Adrenal gland (tissue), 12 donors: ENCODE data around the gene KDM4C. TPM values are rescaled to one million over a fixed set of nuclear protein-coding genes. Genes with fewer than 3 reads are reported as not detected.

Experiments used
- DNase-seq, 7 donors: peaks; one replicate each; pipeline ENCODE4 v3.0.0-alpha.2; 2019 to 2020
- H3K27ac ChIP-seq, 5 donors: fragments of 200-600 bp; sonication (generic) in 4 of 5; 1 replicate in 3 of 5; 2 replicates in 2 of 5; pipeline versions ENCODE4 v1.5.1 to v1.8.0; 2016 to 2020; ENCODE audit warnings: mild to moderate bottlenecking in 1 of 5
- H3K27me3 ChIP-seq: fragments of 200-600 bp; 2 replicates; pipeline ENCODE4 v1.8.0; 2021
- H3K36me3 ChIP-seq, 2 donors: fragments of 200-600 bp; replicated peaks in 1 of 2; 1 replicate in 1 of 2; 2 replicates in 1 of 2; pipeline versions ENCODE4 v1.5.1 to v1.8.0; 2018 to 2022
- H3K4me1 ChIP-seq, 2 donors: fragments of 200-600 bp; replicated peaks in 1 of 2; 1 replicate in 1 of 2; 2 replicates in 1 of 2; pipeline versions ENCODE4 v1.5.1 to v1.8.0; 2018 to 2021
- H3K4me3 ChIP-seq, 4 donors: fragments of 200-600 bp; sonication (generic) in 3 of 4; one replicate each; pipeline ENCODE4 v1.5.1; 2016 to 2018
- H3K9me3 ChIP-seq, 3 donors: fragments of 200-600 bp; sonication (generic) in 1 of 3; replicated peaks in 1 of 3; 1 replicate in 2 of 3; 2 replicates in 1 of 3; pipeline versions ENCODE4 v1.5.1 to v1.8.0; 2016 to 2021
- POLR2A ChIP-seq, 2 donors: fragments of 450-650 bp; IDR thresholded peaks; one replicate each; pipeline ENCODE4 v1.6.1; 2017; ENCODE audit warnings: antibody characterized with exemption in 2 of 2, mild to moderate bottlenecking in 2 of 2, moderate library complexity in 1 of 2
- WGBS, 4 donors: extraction: QIAGEN DNeasy Blood & Tissue Kit in 2 of 4; methylation state at CpG; one replicate each; pipeline versions ENCODE4 v1.1.5 to v1.1.7; 2013 to 2017; 5-methylcytosine and 5-hydroxymethylcytosine counted together
- intact Hi-C, 2 donors: fragments of 100-400 bp; cut with DNase I; formaldehyde crosslinking; loops; one replicate each; pipeline versions ENCODE4 v1.14.1 to v1.15.0; 2022 to 2023
- polyA plus RNA-seq, 3 donors: library from polyadenylated mRNA; stranded (reverse); fragments of 200-250 nt in 2 of 3; fragments of 350-450 nt in 1 of 3; fragmentation: Illumina TruSeq in 1 of 3; extraction: RNeasy Lipid Tissue Mini Kit (QIAGEN cat#74804) in 1 of 3; gene quantifications; one replicate each; pipeline ENCODE4 v1.2.3, GENCODE V29; 2013 to 2014
- total RNA-seq, 9 donors: library from RNA; depleted of rRNA in 4 of 9; stranded (reverse); fragments of >200 nt in 4 of 9; fragments of 120-200 nt in 1 of 9; fragmentation: NEBNext Ultra II Directional in 1 of 9; extraction: Animal tissue kit (Norgen Biotek cat#: 25700) in 1 of 9; gene quantifications; one replicate each; pipeline versions ENCODE4 v1.1.0 to v1.2.4, GENCODE V29; 2013 to 2023
- TF ChIP-seq, protein P1 (sequence below), 6 experiments: fragments of 450-650 bp in 4 of 6; fragments of 200-600 bp in 2 of 6; sonication (generic) in 1 of 6; IDR thresholded peaks; 1 replicate in 5 of 6; 2 replicates in 1 of 6; pipeline versions ENCODE4 v1.5.1 to v1.8.0; 2016 to 2021; ENCODE audit warnings: antibody characterized with exemption in 6 of 6, mild to moderate bottlenecking in 2 of 6, moderate library complexity in 1 of 6
- donor health status: healthy with polysubstance abuse.
- donor health status: Bipolar disorder and iron deficiency.
- donor health status: DM: yes; HTN: yes; CAD: no.
- donor health status: DM: no; HTN: no; CAD: no.
- donor health status: DM: no; HTN: no; CAD: no.
- donor health status: DM: yes; HTN: yes; CAD: no.

The KDM4C gene
- total and polyA plus RNA-seq, 12 donors: 7.9 to 33.4 (median 23.3) TPM

DNA sequence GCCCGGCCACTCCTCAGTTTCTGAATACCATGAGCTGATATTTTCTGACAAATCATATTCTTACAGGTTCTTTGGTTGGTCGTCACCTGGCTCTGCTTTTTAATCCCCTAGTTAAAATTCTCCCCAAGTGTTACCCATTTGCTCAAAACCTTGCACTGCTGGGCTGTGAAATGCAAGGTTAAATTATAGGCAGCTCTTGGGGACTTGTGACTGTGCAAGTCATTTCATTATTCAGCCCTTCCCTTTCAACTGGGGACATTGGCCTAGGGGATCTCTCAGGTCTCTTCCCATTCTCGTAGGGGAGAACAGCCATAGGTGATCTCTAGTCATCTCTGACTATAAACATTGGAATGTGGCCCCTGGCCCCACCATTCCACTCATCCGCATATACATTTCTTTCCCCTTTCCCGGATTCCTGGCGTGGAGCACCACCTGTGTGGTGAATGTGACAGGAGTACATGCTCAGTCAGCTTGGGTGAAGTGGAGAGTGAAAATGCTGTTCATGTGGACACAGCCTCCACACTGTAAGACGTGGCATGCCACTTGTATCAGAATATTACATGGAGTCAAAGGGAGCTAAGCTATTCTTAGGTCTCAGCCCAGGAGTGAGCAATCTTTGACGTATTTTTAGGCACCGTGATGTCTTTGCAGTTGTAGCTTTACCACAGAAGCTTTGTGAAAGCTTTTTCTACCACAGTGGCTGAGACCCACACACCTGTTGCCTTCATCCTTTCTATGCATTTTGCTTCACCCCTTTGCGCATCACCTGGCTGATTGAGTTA is 386.7 kb downstream of the KDM4C start:
- Histone ChIP-seq H3K27me3 (no peaks in the 10 kb centered on the region), H3K4me1 (peaks cover 0 to 12% of the 10 kb centered on the region in 2 donors), H3K9me3 (no peaks in the 10 kb centered on the region), H3K27ac (no peak overlapping the region), H3K4me3 (no peak overlapping the region), H3K36me3 (no peaks in the 10 kb centered on the region)
- intact Hi-C loops: no loop called here
- no peak for DNase-seq
- WGBS, 4 donors: 89 to 98% (median 97%) methylated on average over 10 of the region's 10 CpGs
- TF ChIP-seq POLR2A (IDR thresholded peaks at IDR 0.05): no peak
- TF ChIP-seq, protein P1, sequence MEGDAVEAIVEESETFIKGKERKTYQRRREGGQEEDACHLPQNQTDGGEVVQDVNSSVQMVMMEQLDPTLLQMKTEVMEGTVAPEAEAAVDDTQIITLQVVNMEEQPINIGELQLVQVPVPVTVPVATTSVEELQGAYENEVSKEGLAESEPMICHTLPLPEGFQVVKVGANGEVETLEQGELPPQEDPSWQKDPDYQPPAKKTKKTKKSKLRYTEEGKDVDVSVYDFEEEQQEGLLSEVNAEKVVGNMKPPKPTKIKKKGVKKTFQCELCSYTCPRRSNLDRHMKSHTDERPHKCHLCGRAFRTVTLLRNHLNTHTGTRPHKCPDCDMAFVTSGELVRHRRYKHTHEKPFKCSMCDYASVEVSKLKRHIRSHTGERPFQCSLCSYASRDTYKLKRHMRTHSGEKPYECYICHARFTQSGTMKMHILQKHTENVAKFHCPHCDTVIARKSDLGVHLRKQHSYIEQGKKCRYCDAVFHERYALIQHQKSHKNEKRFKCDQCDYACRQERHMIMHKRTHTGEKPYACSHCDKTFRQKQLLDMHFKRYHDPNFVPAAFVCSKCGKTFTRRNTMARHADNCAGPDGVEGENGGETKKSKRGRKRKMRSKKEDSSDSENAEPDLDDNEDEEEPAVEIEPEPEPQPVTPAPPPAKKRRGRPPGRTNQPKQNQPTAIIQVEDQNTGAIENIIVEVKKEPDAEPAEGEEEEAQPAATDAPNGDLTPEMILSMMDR (IDR thresholded peaks at IDR 0.05): no peak

DNA sequence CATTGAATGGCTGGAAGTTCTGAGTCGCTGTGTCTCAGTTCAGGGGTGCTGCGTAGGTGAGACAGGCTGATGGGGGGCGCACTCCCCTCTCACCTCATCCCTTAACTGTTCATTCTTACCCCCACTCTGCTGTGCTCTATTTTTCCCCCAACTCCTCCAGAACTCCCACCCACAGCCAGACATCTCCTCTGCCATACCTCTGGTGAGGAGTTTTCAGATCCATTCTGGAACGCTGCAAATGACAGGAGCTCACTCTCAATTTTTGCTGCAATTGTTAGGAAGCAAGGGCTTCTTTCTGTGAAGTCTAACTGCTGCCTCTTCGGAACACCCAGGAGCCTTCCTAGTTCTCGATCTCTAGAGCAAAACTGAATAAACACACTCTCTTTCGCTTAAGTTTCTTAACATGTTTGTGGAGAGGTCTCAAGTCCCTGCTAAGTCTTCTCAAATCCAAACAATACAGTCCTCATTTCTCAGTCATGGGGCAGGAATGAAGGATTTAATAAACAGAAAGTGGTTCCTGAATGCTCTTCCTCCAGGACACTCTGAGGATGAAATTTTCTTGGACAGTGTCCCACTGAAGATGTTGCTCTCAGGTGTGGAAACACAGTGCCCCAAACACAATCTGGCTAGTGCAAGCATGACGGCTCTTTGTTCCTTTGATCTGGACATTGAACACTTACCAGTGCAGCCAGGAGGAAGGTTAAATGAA is 387.7 kb downstream of the KDM4C start:
- H3K9me3 ChIP-seq: no peaks in the 10 kb centered on the region
- H3K27me3 ChIP-seq: no peaks in the 10 kb centered on the region
- DNase-seq: no peak
- intact Hi-C loops: no loop called here
- WGBS, 4 donors: 94 to 97% (median 95%) methylated on average over 8 of the region's 8 CpGs
- no peaks in the 10 kb centered on the region for H3K36me3 ChIP-seq
- no peak overlapping the region for H3K27ac ChIP-seq
- peaks cover 0 to 12% of the 10 kb centered on the region in 2 donors for H3K4me1 ChIP-seq
- no peak overlapping the region for H3K4me3 ChIP-seq
- TF ChIP-seq, protein P1 (IDR thresholded peaks at IDR 0.05): no peak
- no peak for TF ChIP-seq POLR2A (IDR thresholded peaks at IDR 0.05)

DNA sequence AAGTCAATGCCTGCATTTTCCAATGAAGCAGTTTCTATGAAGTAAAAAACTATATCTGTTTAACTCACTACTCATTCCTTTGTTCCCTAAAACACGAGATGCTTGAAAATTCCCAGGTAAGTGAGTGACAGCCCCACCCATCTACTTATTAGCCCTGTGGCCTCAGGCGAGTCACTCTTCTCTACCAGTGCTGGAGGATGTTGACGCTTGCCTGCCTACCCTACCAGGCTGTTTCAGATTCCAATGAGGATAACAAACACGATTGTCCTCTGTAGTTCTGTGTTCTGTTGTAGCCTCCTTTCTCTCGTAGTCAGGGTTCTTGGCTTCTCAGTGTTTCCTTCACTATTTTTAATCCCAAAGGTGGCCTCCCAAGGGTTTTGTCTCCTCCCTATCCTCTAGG is 388.8 kb downstream of the KDM4C start:
- Histone ChIP-seq H3K27ac (no peak overlapping the region), H3K36me3 (no peaks in the 10 kb centered on the region), H3K4me3 (no peak overlapping the region), H3K4me1 (peaks cover 0 to 12% of the 10 kb centered on the region in 2 donors), H3K27me3 (no peaks in the 10 kb centered on the region), H3K9me3 (no peaks in the 10 kb centered on the region)
- no peak for TF ChIP-seq POLR2A (IDR thresholded peaks at IDR 0.05)
- TF ChIP-seq, protein P1 (IDR thresholded peaks at IDR 0.05): no peak
- DNase-seq: no peak
- intact Hi-C loops: no loop called here
- 68 to 79% (median 75%) methylated on average over 5 of the region's 5 CpGs for WGBS, 4 donors
